ENCODE data around the gene BATF2. TPM values are rescaled to one million over a fixed set of nuclear protein-coding genes. Genes with fewer than 3 reads are reported as not detected.
"Not testable (repeated sequence)": the region's sequence is repeated elsewhere in the genome, so short reads cannot be mapped to it uniquely, and the experiment has no call there.

The BATF2 gene
- total and polyA plus RNA-seq, 7 donors = 1.7 to 8.4 (median 2.4) TPM

DNA sequence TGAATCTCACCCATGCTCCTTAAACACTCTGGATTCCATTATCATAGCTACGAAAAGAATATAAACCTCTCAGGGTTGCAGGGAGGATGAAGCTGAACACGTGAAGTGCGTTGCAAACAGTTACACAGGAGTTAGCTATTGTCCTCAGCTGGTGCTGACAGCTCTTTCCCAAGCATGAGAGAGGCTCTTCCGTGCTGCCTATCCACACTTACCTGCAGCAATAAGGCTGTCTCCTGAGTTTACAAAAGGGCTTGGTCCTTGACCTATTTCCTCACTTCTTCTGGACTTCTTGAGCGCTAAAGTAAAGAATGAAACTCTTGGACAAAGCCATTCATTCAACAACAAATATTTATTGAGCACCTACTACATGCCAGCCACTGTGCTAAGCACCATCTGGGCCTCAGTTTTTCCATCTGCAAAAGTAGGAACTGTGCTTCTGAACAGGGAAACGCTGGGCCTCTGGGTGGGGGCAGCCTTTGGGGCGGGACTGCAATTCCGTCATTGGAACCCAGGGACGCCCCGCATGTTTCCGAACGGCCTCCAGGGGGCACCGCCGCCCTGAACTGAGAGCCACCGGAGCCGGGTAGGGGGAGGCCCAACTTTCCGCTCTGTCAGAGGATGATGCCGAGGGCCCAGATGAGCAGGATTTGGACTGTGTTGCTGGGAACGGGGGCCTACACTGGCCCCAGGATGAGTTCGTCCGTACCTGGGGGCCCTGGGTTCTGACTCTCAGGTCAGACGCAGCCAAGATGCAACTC is 16.5 kb upstream of the BATF2 start:
- H3K4me3 ChIP-seq = peak overlapping the region; percentile 81
- WGBS, 3 donors = 14 to 15% (median 15%) methylated on average over 21 to 22 of the region's 22 CpGs
- DNase-seq = peak; percentile 94

DNA sequence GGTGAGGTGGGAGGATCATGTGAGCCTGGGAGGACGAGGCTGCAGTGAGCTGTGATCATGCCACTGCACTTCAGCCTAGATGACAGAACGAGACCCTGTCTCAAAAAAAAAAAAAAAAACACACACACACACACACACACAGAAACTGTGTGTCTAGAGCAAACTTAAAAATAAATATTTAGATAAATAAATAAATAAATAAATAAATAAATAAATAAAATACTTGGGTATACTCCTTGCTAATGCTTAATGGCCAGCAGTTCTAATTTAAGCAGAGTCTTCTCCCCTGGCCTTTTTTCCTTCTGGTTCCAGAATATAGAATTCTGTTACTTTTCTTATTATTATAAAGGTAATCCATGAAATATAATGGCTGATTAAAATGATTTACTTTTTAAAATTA is 12.1 kb upstream of the BATF2 start:
- Histone ChIP-seq H3K4me1 (peaks cover 5% of the 10 kb centered on the region), H3K4me3 (no peak overlapping the region), H3K9me3 (no peaks in the 10 kb centered on the region), H3K27ac (no peak overlapping the region), H3K27me3 (ENCODE audit: insufficient read depth in 3 of 3, low read length in 2 of 3) (no peaks in the 10 kb centered on the region), H3K36me3 (ENCODE audit: insufficient read depth in 1 of 2, low read depth in 1 of 2) (no peaks in the 10 kb centered on the region)
- WGBS, 3 donors = 89 to 93% (median 89%) methylated on average over 2 of the region's 2 CpGs
- TF ChIP-seq, protein P1, sequence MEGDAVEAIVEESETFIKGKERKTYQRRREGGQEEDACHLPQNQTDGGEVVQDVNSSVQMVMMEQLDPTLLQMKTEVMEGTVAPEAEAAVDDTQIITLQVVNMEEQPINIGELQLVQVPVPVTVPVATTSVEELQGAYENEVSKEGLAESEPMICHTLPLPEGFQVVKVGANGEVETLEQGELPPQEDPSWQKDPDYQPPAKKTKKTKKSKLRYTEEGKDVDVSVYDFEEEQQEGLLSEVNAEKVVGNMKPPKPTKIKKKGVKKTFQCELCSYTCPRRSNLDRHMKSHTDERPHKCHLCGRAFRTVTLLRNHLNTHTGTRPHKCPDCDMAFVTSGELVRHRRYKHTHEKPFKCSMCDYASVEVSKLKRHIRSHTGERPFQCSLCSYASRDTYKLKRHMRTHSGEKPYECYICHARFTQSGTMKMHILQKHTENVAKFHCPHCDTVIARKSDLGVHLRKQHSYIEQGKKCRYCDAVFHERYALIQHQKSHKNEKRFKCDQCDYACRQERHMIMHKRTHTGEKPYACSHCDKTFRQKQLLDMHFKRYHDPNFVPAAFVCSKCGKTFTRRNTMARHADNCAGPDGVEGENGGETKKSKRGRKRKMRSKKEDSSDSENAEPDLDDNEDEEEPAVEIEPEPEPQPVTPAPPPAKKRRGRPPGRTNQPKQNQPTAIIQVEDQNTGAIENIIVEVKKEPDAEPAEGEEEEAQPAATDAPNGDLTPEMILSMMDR (IDR thresholded peaks at IDR 0.05) = no peak
- ATAC-seq (no peak), DNase-seq (no peak)
- intact Hi-C loops (cut with DNase I) = no loop called here

More for the DNA sequence above, 16.5 kb upstream of the BATF2 start:
- TF ChIP-seq, protein P1 (IDR thresholded peaks at IDR 0.05) = peak; percentile 69
- peaks cover 0 to 8% of the 10 kb centered on the region in 2 donors for H3K36me3 ChIP-seq (ENCODE audit: insufficient read depth in 1 of 2, low read depth in 1 of 2)
- peak; percentile 87 to 91 (median 88) for ATAC-seq
- H3K27ac ChIP-seq = peak overlapping the region; percentile 97
- no peaks in the 10 kb centered on the region for H3K27me3 ChIP-seq (ENCODE audit: insufficient read depth in 3 of 3, low read length in 2 of 3)
- H3K4me1 ChIP-seq = peaks cover 5% of the 10 kb centered on the region
- intact Hi-C loops (cut with DNase I) = loop anchor here (1.0 to 10.0 kb wide), 4 partner anchors 86 to 169 kb away; partner anchors contain the start of genes CDC42BPG (in 1 of the 2) and TM7SF2 (in 1 of the 2)
- no peaks in the 10 kb centered on the region for H3K9me3 ChIP-seq

DNA sequence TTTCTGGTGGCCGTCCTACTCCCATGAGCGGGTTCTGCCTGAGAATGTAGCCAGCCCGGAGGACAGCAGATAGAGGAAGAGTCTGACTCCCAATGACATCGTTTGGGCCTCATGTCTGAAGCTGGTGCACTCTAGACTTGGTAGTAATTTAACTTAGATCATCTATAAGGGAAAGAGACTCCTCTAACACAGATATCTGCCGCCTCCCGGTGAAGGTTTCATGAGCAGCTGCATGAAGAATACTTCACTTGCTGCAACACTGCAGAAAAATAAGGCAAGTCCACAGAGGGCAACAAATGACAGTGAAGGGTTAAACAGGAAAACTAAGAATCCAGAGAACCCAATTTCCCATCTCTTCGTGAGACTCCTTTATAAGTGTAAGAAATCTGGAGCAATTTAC is 11.2 kb upstream of the BATF2 start:
- Histone ChIP-seq H3K27ac (no peak overlapping the region), H3K4me3 (no peak overlapping the region), H3K36me3 (ENCODE audit: insufficient read depth in 1 of 2, low read depth in 1 of 2) (no peaks in the 10 kb centered on the region), H3K27me3 (ENCODE audit: insufficient read depth in 3 of 3, low read length in 2 of 3) (no peaks in the 10 kb centered on the region), H3K9me3 (no peaks in the 10 kb centered on the region), H3K4me1 (peaks cover 2% of the 10 kb centered on the region)
- TF ChIP-seq, protein P1 (IDR thresholded peaks at IDR 0.05) = no peak
- ATAC-seq (no peak), DNase-seq (no peak)
- intact Hi-C loops (cut with DNase I) = no loop called here
- WGBS, 3 donors = 67 to 70% (median 68%) methylated on average over 7 of the region's 7 CpGs

DNA sequence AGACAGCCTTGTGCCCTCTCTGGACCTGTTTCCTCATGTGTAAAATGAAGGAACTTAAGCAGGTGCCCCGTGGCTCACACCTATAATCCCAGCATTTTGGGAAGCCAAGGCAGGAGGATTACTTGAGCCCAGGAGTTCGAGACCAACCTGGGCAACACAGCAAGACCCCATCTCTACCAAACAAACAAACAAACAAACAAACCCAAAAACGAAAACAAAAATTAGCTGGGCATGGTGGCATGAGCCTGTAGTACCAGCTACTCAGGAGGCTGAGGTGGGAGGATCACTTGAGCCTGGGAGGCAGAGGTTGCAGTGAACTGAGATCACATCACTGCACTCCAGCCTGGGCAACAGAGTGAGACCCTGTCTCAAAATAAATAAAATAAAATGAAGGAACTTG is 7.2 kb upstream of the BATF2 start:
- H3K27me3 ChIP-seq (ENCODE audit: insufficient read depth in 3 of 3, low read length in 2 of 3); ATAC-seq; DNase-seq; intact Hi-C loops (cut with DNase I); H3K4me3 ChIP-seq; H3K9me3 ChIP-seq; H3K27ac ChIP-seq; H3K4me1 ChIP-seq; H3K36me3 ChIP-seq (ENCODE audit: insufficient read depth in 1 of 2, low read depth in 1 of 2): not testable (repeated sequence)
- 53 to 63% (median 61%) methylated on average over 3 of the region's 3 CpGs for WGBS, 3 donors

DNA sequence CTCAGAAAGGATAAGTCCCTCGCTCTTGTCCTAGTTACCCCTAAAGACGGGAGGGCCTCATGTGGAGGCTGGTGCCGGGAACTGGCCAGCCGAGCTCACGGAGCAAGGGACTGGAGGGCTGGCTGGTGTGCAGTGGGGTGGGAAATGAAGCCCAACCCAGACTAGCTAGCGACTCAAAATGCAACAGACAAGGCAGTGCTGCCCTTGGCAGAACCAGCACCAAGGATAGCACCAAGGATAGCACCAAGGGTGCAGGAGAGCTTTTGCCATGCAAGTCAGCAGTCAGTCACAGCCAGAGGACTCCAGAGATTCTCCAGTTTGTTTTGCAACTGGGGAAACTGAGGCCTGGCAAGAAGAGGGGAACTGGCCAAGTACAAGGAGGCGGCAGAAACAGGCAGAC is 6.5 kb upstream of the BATF2 start:
- TF ChIP-seq, protein P1 (IDR thresholded peaks at IDR 0.05) = no peak
- Histone ChIP-seq H3K9me3 (no peaks in the 10 kb centered on the region), H3K27ac (no peak overlapping the region), H3K4me1 (no peaks in the 10 kb centered on the region), H3K4me3 (no peak overlapping the region), H3K27me3 (ENCODE audit: insufficient read depth in 3 of 3, low read length in 2 of 3) (no peaks in the 10 kb centered on the region), H3K36me3 (ENCODE audit: insufficient read depth in 1 of 2, low read depth in 1 of 2) (no peaks in the 10 kb centered on the region)
- WGBS, 3 donors = 65 to 70% (median 69%) methylated on average over 7 of the region's 7 CpGs
- intact Hi-C loops (cut with DNase I) = no loop called here
- DNase-seq (no peak), ATAC-seq (no peak)

All from psoas muscle (tissue), 8 donors.